ENCODE measurements around the gene CHCHD6. TPM values are rescaled to one million over a fixed set of nuclear protein-coding genes. Genes with fewer than 3 reads are reported as not detected.

CHCHD6 gene
- total RNA-seq, 4 donors from 2014 or later, result 15.6 to 25.8 (median 21.2) TPM

DNA sequence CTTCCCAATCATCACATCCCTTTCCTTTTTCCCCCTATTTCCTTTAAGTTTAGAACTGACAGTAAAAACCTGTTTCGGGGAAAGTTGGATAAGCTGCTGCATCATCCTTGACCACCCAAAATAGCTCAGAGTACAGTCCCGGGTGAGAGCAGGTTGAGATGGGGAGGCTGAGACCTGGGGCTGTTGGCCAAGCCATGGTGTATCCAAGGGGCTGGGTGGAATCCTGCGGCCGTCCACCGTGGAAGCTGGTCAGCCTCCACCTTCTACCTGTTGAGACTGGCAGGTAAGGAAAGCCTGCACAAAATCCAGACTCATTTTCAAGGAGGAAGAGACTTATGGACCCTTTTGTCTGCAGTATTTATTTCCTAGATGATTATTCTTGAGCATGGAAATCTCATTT, 150.6 kb downstream of the CHCHD6 start:
- TF ChIP-seq, protein P1, sequence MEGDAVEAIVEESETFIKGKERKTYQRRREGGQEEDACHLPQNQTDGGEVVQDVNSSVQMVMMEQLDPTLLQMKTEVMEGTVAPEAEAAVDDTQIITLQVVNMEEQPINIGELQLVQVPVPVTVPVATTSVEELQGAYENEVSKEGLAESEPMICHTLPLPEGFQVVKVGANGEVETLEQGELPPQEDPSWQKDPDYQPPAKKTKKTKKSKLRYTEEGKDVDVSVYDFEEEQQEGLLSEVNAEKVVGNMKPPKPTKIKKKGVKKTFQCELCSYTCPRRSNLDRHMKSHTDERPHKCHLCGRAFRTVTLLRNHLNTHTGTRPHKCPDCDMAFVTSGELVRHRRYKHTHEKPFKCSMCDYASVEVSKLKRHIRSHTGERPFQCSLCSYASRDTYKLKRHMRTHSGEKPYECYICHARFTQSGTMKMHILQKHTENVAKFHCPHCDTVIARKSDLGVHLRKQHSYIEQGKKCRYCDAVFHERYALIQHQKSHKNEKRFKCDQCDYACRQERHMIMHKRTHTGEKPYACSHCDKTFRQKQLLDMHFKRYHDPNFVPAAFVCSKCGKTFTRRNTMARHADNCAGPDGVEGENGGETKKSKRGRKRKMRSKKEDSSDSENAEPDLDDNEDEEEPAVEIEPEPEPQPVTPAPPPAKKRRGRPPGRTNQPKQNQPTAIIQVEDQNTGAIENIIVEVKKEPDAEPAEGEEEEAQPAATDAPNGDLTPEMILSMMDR (IDR thresholded peaks at IDR 0.05), result no peak
- no peak for TF ChIP-seq POLR2A (IDR thresholded peaks at IDR 0.05)
- intact Hi-C loops (cut with DNase I; ENCODE audit: low total_unique reads), result no loop called here
- WGBS, 2 donors, result 88 to 90% methylated on average over 5 of the region's 5 CpGs
- no peak for DNase-seq (ENCODE audit: low spot score in 2 of 2)
- no peak overlapping the region for H3K4me3 ChIP-seq (ENCODE audit: low read depth, poor library complexity, severe bottlenecking)

DNA sequence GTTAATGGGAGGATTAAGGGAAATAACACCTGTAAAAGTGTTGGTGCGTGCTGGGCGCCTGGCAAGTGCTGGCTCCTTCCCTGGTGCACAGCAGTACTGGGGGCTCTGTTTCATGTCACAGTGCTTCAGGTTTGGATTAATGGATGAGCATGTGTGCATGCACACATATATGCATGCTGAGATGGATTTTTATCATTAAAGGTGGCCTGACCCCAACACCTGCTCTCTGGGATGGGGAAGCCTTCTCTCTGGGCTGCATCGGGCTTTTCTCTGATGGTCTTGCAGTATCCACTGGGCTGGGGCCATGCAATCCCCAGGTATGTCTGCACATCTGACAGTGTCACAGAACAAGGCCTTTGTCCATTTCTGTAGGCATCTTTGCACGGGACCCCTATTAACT, 151.3 kb downstream of the CHCHD6 start:
- intact Hi-C loops (cut with DNase I; ENCODE audit: low total_unique reads), result no loop called here
- no peak overlapping the region for H3K4me3 ChIP-seq (ENCODE audit: low read depth, poor library complexity, severe bottlenecking)
- TF ChIP-seq, protein P1 (IDR thresholded peaks at IDR 0.05), result no peak
- TF ChIP-seq POLR2A (IDR thresholded peaks at IDR 0.05), result no peak
- 96 to 100% methylated on average over 4 of the region's 4 CpGs for WGBS, 2 donors
- DNase-seq (ENCODE audit: low spot score in 2 of 2), result no peak

DNA sequence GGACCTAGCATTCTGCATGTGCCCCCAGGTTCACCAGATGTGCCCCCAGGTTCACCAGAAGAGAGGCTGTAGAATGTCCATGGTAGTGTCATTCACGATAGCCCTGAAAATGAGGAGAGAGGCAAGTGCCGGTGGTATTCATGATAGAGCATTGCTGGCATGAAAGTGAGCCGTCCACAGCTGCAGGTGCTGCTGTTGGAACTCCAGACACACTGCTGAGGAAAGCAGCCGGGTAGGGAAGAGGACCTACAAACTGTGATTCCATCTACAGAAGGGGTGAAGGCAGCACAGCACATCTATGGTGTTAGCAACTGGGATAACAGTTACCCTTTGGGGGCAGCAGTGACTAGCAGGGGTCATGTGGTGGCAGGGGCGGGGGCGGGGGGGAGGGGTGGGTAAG, 153.9 kb downstream of the CHCHD6 start:
- whole genome bisulfite sequencing, 2 donors, result 91 to 94% methylated on average over 6 of the region's 6 CpGs
- intact Hi-C loops (cut with DNase I; ENCODE audit: low total_unique reads), result no loop called here
- no peak overlapping the region for H3K4me3 ChIP-seq (ENCODE audit: low read depth, poor library complexity, severe bottlenecking)
- TF ChIP-seq, protein P1 (IDR thresholded peaks at IDR 0.05), result no peak
- no peak for DNase-seq (ENCODE audit: low spot score in 2 of 2)

DNA sequence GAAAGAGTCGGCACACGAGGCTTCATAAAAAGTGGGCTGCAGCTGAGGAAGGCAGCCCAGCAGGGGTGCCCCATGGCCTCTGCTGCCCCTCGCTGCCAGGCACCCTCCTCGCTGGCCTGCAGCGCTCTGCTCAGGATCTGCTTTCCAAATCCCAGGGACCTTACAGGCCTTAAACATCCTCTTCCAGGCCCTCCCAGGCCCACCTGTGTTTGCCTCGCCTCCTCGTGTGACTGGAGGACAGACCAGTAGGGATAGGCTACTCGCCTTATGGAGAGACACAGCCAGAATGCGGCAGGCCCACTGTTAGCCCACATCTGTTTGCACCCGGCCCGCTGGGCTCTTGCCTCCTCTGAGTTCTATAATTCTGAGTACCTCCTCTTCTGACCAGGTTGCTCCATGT, 154.4 kb downstream of the CHCHD6 start:
- no peak overlapping the region for H3K4me3 ChIP-seq (ENCODE audit: low read depth, poor library complexity, severe bottlenecking)
- intact Hi-C loops (cut with DNase I; ENCODE audit: low total_unique reads), result no loop called here
- WGBS, 2 donors, result 95 to 98% methylated on average over 11 of the region's 11 CpGs
- DNase-seq (ENCODE audit: low spot score in 2 of 2), result no peak
- TF ChIP-seq, protein P1 (IDR thresholded peaks at IDR 0.05), result no peak
- no peak for TF ChIP-seq POLR2A (IDR thresholded peaks at IDR 0.05)

DNA sequence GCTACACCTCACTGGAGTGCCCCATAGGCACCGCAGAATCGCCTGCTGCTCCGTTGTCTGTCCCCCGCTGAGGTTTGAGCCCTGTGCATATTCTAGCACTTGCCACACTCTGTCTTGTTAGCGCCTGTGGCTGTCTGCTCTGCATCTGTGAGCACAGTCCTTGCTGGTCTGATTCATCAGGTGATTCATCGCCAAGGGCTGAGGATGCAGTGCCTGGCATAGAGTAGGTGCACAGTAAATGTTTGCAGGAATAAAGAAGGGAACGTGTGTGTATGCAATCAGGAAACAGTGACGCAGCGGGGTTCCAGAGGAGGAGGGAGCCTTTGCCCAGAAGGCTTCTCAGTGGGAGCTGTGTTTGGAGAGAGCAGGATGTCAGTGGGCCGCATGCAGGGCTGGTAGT, 154.8 kb downstream of the CHCHD6 start:
- TF ChIP-seq POLR2A (IDR thresholded peaks at IDR 0.05), result no peak
- TF ChIP-seq, protein P1 (IDR thresholded peaks at IDR 0.05), result no peak
- H3K4me3 ChIP-seq (ENCODE audit: low read depth, poor library complexity, severe bottlenecking), result no peak overlapping the region
- 78 to 80% methylated on average over 10 of the region's 10 CpGs for WGBS, 2 donors
- intact Hi-C loops (cut with DNase I; ENCODE audit: low total_unique reads), result no loop called here
- no peak for DNase-seq (ENCODE audit: low spot score in 2 of 2)

DNA sequence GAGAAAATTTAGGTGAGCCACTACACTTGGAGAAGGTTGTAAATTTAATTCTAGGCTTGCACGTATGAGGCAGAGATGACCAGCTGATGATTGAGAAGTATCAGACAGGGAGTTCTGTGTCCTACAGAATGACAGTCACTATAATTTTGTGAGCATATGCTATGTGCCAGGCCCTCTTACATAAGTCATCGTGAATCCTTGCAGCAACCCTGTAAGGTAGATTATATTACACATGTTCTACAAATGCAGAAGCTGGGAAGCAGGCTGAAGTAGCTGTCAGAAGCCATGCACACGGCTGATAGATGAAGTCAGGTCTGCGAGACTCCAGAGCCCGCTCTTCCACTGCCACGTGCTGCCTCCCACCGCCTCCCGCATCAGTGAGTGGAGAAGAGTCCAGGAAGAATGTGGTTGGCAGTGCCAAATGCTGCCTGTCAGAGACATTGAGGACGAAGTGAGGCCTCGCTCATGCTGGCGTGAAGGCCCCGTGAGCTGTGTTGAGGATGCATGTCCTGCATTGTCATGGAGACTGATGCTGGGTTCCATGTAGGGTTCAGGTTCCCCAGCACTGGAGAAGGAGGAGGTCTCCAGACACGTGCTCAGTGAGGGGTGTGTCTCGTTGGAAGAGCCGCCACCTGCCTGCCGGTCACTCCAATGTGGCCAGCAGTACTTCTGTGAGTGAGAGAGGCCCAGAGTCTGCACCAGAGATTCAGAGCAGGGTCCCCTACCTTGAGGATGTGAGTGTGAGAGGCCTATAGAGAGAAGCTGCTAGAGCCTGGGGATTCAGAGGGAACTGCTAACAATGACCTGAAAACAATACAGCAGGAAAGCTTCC, 155.6 kb downstream of the CHCHD6 start:
- WGBS, 2 donors, result 90 to 93% methylated on average over 16 of the region's 16 CpGs
- no peak for TF ChIP-seq POLR2A (IDR thresholded peaks at IDR 0.05)
- TF ChIP-seq, protein P1 (IDR thresholded peaks at IDR 0.05), result no peak
- no peak overlapping the region for H3K4me3 ChIP-seq (ENCODE audit: low read depth, poor library complexity, severe bottlenecking)
- DNase-seq (ENCODE audit: low spot score in 2 of 2), result no peak
- intact Hi-C loops (cut with DNase I; ENCODE audit: low total_unique reads), result no loop called here
